Embryonic facial prominence (tissue), 1 donor: ENCODE measurements around the gene MOCS1.

ENCODE experiments used
- DNase-seq: peaks from one replicate; pipeline ENCODE4 v3.0.0-alpha.2; 2016; ENCODE audit errors: extremely low spot score

MOCS1 gene

DNA sequence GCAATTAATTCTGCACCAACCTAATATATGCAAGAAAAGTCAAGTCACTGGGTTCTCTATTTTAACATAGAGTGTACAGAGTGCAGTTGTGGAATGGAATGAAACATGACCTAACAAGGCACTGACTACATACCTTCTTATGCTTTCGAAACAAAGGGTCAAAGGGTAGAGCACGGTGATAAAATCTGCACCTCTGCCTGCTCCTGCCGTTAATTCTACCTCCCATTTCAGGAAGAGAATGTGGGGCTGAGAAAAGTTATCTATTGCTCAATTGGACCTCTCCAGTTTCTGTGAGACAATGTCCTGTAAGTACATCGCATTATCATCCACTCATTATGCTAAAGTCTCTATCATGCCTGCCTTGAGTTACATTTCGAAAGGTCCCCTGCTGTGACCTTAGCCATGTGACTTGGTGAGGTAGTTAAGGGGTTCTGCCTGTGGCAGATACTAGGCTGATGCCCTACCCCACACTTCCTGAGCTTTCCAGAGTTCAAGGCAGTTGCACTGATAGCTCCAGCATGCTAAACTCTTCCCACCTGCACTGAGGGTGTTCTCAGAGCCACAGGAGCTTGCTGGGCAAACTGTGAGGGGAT lies 14.0 kb upstream of the MOCS1 start:
- no peak for DNase-seq

DNA sequence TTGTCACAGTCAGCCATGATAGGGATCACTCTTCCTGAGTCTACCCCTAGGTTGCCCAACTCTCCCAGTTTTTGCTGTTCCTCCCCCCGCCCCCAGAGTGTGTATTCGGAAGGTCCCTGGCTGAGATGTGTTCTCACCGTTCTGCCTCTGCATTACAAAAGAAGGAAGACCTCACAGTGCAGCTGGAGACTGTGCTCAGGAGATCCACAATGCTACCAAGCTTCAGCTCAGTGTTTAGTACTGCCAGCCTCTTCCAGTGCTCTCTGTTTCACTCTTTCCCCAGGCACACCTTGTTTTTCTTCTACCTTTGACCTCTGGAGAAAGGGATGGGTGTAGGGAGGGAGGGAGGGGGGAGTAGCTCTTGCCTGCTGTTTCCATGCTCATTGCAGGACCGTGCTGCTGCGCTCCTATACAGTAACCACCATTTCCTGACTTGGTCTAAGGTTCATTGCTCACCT lies 13.4 kb upstream of the MOCS1 start:
- DNase-seq = no peak

DNA sequence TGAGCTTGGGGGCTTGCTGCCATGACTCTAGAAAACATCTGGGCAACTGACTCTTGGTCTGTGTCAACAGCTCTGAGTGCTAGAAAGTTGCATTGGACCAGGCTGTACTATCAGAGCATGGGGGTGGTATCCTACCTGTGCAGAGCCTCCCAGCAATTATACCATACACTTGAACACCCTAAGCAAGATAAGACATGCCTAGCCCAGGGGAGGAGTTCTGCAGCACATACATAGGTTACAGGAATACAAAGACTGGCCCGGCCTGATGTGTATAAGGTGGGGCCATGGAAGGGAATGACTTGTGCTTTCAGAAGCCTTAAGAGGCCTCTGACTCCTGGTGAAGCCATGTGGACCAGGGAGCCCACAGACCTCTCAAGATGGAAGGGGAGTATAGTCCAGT lies 11.4 kb upstream of the MOCS1 start:
- no peak for DNase-seq

GRCh38 chr6:39942903-39943580 lies 8.8 kb upstream of the MOCS1 start:
- DNase-seq = no peak

GRCh38 chr6:39941820-39942219 lies 7.6 kb upstream of the MOCS1 start:
- no peak for DNase-seq

- no peak for DNase-seq
Measured at GRCh38 chr6:39941138-39941537, 6.9 kb upstream of the MOCS1 start.

DNA sequence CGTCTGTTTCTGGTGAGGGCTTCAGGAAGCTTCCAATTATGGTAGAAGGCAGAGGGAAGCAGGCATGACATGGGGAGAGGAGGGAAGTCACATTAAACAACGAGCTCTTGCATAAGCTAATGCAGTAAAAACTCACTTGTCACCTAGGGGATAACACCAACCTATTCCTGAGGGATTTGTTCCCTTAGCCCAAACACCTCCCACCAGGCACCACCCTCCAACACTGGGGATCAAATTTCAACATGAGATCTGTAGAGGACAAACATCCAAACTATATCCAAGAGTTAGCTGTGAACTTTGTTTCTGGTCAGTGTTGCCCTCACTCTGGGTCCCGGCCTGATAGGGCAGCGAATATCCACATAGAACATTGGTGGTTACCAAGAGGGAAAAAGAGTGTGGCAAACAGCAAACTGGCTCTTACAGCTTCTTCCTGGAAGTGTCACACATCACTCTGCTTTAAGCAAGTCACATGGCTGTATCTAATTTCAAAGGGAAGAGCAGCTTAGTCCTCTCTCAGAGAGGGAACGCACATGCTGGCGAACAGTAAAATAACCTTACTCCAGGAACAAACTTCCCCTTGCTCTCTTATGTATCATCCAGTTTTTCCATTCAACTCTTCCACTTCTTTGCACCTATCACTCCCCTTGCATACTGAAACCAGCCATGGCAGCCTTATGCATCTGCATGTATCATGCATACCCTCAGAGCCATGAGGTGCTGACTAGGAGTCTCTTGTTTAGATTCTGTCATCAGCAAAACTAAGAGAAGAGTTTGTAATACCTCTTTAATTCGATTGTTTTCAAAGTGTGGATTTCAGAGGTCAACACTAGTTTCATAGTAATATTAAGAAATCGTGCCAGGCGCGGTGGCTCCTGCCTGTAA lies 4.8 kb upstream of the MOCS1 start:
- DNase-seq = no peak

DNA sequence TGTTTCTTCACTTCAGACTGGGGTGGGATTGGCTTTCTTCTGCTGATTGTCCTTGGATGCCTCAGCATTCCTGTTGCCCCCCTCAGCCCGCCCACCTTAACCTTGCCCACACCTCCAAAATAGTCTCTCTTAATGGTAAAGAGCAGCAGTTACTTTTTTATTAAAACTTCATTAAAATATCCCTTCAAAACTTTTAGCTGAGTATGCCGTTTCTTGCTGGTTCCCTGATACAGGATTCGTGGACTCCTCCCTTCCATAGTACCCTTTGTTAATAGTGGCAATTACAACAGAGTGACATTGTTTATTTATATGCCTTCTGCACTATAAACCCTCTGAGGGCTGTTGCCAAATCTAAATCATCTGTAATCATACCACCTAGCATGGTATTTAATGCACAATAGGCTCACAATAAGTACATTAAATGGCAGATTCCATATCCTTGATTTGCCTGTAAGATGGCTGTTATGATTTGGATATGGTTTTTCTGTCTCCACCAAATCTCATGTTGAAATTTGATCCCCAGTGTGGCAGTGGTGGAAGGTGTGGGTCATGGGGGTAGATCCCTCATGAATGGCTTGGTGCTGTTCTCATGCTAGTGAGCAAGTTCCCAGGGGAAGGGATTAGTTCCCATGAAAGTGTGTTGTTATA lies 3.5 kb upstream of the MOCS1 start:
- no peak for DNase-seq

GRCh38 chr6:39936857-39937256 lies 2.6 kb upstream of the MOCS1 start:
- no peak for DNase-seq

- DNase-seq = no peak
Measured at GRCh38 chr6:39935241-39935640, 979 bp upstream of the MOCS1 start.

GRCh38 chr6:39933669-39934130 lies 562 bp downstream of the MOCS1 start:
- no peak for DNase-seq

DNA sequence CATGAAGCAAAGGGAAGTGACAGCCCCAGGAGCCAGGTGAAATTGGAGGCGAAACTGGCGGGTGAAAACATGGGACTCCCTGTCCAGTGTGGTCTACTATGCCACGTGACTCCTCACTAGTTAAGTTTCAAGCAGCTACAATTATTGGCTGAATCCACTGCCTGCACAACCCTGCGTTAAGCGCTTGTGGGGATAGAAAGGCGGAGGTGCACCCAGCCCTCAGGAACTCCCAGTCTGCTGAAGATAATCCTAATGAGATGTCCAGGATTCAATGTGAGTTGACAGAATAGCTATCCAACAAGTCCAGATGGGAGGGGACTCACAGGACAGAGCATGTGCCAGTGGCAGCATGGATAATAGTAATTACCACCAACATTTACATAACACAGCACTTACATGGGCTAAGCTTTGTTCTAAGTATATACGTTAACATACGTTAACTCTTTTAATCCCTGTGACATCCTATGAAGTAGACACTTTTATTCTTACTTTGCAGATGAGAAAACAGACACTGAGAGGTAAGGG lies 1.8 kb downstream of the MOCS1 start:
- DNase-seq = no peak

GRCh38 chr6:39931607-39932006 lies 2.7 kb downstream of the MOCS1 start:
- DNase-seq = no peak

- DNase-seq = no peak
Measured at GRCh38 chr6:39930540-39930939, 3.7 kb downstream of the MOCS1 start.

DNA sequence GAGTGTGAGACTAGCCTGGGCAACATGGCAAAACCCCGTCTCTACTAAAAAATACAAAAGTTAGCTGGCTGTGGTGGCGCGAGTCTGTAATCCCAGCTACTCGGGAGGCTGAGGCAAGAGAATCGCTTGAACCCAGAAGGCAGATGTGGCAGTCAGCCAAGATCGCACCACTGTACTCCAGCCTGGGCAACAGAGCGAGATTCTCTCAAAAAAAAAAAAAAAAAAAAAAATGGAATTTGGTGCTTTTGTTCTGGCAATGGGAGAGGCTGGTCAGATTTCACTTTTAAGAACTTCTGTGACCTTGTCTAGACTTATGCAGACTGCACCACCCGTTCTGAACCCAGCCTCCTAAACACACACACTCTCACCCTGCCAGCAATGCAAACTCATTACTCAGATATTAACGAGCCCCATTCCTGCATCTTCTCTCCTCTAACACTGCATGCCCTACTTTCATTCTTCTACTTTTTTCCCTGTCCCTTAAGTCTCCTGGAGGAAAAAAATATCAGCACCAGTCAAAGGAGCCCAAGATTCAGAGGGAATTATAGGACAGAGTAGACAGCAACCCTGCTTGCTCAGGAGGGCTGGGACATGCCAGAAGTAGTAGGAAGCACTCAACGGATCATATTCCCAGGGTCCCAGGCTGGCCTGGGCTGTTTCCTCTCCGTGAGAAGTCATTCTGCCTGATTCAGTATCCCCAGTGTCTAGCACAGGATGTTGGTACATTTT lies 4.4 kb downstream of the MOCS1 start:
- no peak for DNase-seq

DNA sequence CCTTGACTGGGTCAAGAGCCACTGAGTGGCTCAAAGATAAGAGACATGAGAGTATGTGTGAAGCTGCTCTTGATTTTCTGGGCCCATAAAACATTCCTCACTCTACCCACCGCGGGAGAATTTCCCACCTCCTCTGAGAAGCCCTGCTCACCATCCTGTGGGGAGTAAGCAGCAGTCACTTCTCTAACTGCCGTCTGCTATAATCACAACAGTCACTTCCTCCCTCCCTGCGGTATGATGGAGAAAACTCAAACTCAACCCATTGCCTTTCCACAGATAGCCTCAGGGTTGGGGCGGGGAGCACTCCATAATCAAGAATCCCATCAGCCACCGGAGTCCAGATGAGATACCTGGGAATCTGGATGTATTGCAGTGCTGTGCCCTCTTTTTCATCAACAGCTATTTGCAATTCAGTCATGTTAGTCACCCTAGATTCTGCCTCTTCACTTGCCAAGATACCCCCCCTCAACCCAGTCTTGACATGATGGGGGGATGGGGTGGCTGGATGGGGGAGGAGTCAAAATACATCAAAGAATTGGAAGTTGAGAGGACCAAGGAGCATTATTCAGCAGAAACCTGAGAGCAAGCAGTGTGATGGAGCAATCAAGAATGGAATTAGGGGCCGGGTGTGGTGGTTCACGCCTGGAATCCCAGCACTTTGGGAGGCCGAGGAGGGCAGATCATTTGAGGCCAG lies 5.1 kb downstream of the MOCS1 start:
- no peak for DNase-seq

- DNase-seq = no peak
Measured at GRCh38 chr6:39927159-39927558, 7.1 kb downstream of the MOCS1 start.

DNA sequence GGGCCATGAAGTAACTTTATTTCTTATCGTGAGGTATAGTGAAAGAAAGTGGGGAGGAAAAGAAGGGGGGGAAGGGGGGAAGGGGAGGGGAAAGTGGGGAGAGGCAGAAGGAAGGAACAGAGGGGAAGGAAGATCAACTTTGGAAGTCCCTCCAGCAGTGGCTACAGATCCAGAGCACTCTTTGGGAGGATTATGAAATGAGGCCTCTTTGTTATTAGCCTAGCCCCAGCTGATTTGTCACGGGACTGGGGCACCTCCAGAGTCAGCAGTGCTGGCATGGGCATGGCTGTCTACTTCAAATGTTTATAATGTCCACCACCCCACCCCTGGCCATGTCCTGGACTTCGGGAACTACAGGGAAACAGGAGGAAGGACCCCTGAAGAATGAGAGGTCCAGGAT lies 7.6 kb downstream of the MOCS1 start:
- DNase-seq = no peak

- no peak for DNase-seq
Measured at GRCh38 chr6:39925931-39926290, 8.4 kb downstream of the MOCS1 start.

GRCh38 chr6:39925191-39925930 lies 8.9 kb downstream of the MOCS1 start:
- DNase-seq = no peak
